Loucy (cell line): ENCODE data around the gene MYOT.

Experiments used
- H2AFZ ChIP-seq: fragments of 200-600 bp; sonication (generic); 2 replicates; pipeline ENCODE4 v1.6.0; 2016; ENCODE audit warnings: antibody characterized with exemption, mild to moderate bottlenecking, low read length, moderate library complexity
- H3F3A ChIP-seq: fragments of 200-600 bp; 2 replicates; pipeline ENCODE4 v1.6.0; 2016; ENCODE audit warnings: antibody characterized with exemption, low read depth, mild to moderate bottlenecking
- H3K27me3 ChIP-seq: fragments of 200-600 bp; sonication (generic); 2 replicates; pipeline ENCODE4 v1.6.1; 2014; ENCODE audit warnings: low read length, mild to moderate bottlenecking; ENCODE audit not compliant: insufficient read depth, poor library complexity, severe bottlenecking
- H3K36me3 ChIP-seq: fragments of 200-600 bp; sonication (generic); 2 replicates; pipeline ENCODE4 v1.6.1; 2016; ENCODE audit warnings: low read length; ENCODE audit not compliant: insufficient read depth
- H3K4me1 ChIP-seq: fragments of 200-600 bp; sonication (generic); 2 replicates; pipeline ENCODE4 v1.5.1; 2014; ENCODE audit warnings: low read length, mild to moderate bottlenecking; ENCODE audit not compliant: insufficient read depth, poor library complexity, severe bottlenecking
- H3K4me2 ChIP-seq: fragments of 200-600 bp; sonication (generic); 2 replicates; pipeline ENCODE4 v1.6.0; 2014; ENCODE audit warnings: antibody characterized with exemption, low read length, low read depth, mild to moderate bottlenecking; ENCODE audit not compliant: poor library complexity, severe bottlenecking
- H3K4me3 ChIP-seq: fragments of 200-600 bp; sonication (generic); 2 replicates; pipeline ENCODE4 v1.5.1; 2014; ENCODE audit warnings: low read length, mild to moderate bottlenecking, mixed read lengths; ENCODE audit not compliant: poor library complexity, severe bottlenecking
- H3K79me2 ChIP-seq: fragments of 200-600 bp; sonication (generic); 2 replicates; pipeline ENCODE4 v1.6.1; 2014; ENCODE audit warnings: low read length; ENCODE audit not compliant: insufficient read depth
- H3K9ac ChIP-seq: fragments of 200-600 bp; sonication (generic); 2 replicates; pipeline ENCODE4 v1.6.0; 2014; ENCODE audit warnings: mild to moderate bottlenecking, low read depth, low read length, moderate library complexity; ENCODE audit not compliant: poor library complexity, severe bottlenecking
- H3K9me2 ChIP-seq: fragments of 200-600 bp; sonication (generic); replicated peaks from 2 replicates; pipeline ENCODE4 v1.6.1; 2016; ENCODE audit warnings: low read depth, low read length, mixed read lengths
- H3K9me3 ChIP-seq: fragments of 200-600 bp; sonication (generic); 2 replicates; pipeline ENCODE4 v1.6.1; 2014; ENCODE audit warnings: mild to moderate bottlenecking, antibody characterized with exemption, low read length, low read depth; ENCODE audit not compliant: insufficient read depth
- H4K20me1 ChIP-seq: fragments of 200-600 bp; sonication (generic); 2 replicates; pipeline ENCODE4 v1.6.0; 2014; ENCODE audit warnings: antibody characterized with exemption, low read length, mild to moderate bottlenecking; ENCODE audit not compliant: insufficient read depth, poor library complexity, severe bottlenecking
- EZH2phosphoT487 ChIP-seq: fragments of 200-600 bp; IDR thresholded peaks from 2 replicates; pipeline ENCODE4 v1.6.1; 2018; ENCODE audit warnings: antibody characterized with exemption, mild to moderate bottlenecking, moderate library complexity, borderline replicate concordance
- TF ChIP-seq, protein P1 (sequence below): fragments of 200-600 bp; sonication (generic); conservative IDR thresholded peaks from 2 replicates; pipeline ENCODE4 v1.5.1; 2014; ENCODE audit warnings: mild to moderate bottlenecking, antibody characterized with exemption, low read length

The MYOT gene

DNA sequence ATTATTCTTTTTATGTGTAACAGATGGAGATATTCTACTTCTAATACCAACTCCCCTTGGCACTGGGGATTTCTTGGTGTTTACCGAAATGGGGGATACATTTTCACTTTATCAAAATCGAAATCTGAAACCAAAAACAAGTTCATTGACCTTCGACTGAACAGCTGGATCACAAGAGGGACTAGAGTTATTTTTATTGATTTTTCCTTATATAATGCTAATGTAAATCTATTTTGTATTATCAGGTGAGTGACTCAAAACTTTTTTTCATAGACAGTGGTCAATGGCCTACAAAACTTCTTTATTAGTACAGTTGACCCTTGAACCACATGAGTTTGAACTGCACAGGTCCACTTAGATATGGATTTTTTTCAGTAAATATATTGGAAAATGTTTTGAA is 31.8 kb downstream of the MYOT start:
- Histone ChIP-seq H3K9ac (no peak overlapping the region), H3K4me3 (no peak overlapping the region), H3K9me2 (no peaks in the 10 kb centered on the region), H3K36me3 (no peaks in the 10 kb centered on the region), H4K20me1 (no peaks in the 10 kb centered on the region), H3K9me3 (no peaks in the 10 kb centered on the region), H3K4me1 (no peaks in the 10 kb centered on the region), H3K4me2 (no peak overlapping the region), H3K79me2 (no peaks in the 10 kb centered on the region), H3F3A (no peaks in the 10 kb centered on the region), H2AFZ (no peak overlapping the region), H3K27me3 (no peaks in the 10 kb centered on the region)
- TF ChIP-seq EZH2phosphoT487 = no peak
- TF ChIP-seq, protein P1, sequence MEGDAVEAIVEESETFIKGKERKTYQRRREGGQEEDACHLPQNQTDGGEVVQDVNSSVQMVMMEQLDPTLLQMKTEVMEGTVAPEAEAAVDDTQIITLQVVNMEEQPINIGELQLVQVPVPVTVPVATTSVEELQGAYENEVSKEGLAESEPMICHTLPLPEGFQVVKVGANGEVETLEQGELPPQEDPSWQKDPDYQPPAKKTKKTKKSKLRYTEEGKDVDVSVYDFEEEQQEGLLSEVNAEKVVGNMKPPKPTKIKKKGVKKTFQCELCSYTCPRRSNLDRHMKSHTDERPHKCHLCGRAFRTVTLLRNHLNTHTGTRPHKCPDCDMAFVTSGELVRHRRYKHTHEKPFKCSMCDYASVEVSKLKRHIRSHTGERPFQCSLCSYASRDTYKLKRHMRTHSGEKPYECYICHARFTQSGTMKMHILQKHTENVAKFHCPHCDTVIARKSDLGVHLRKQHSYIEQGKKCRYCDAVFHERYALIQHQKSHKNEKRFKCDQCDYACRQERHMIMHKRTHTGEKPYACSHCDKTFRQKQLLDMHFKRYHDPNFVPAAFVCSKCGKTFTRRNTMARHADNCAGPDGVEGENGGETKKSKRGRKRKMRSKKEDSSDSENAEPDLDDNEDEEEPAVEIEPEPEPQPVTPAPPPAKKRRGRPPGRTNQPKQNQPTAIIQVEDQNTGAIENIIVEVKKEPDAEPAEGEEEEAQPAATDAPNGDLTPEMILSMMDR = no peak

DNA sequence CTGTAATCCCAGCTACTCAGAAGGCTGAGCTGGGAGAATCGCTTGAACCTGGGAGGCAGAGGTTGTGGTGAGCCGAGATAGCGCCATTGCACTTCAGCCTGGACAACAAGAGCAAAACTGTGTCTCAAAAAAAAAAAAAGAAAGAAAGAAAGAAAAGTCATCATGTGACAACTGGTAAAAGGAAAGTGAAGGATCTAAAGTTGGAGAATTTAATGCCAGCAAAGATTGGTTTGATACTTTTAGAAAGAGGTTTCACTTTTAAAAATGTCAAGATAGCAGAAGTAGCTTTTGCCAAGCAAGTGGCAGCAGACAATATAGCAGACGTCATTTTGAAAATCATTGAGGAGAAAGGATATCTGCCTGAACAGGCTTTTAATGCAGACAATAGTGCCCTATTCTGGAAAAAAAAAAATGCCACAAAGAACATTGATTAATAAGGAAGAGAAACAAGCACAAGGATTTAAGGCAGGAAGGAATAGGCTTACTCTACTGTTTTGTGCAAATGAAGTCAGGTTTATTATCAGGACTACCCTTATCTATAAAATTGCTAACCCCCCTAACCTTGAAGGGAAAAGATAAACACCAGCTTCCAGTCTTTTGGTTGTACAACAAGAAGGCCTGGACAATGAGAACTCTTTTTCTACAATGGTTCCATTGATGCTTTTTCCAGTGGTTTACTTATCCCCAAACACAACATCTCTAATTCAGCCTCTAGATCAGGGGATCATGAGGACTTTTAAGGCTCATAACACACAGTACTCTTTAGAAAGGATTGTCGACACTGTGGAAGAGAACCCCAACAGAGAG is 33.6 kb downstream of the MYOT start:
- Histone ChIP-seq H3K36me3 (no peaks in the 10 kb centered on the region), H3K9me2 (no peaks in the 10 kb centered on the region), H4K20me1 (no peaks in the 10 kb centered on the region), H3K27me3 (no peaks in the 10 kb centered on the region), H3K4me3 (no peak overlapping the region), H2AFZ (peak overlapping the region; percentile 78), H3K4me2 (peak overlapping the region; percentile 17), H3K4me1 (peaks cover 3% of the 10 kb centered on the region), H3K9ac (no peak overlapping the region), H3F3A (no peaks in the 10 kb centered on the region), H3K9me3 (no peaks in the 10 kb centered on the region), H3K79me2 (no peaks in the 10 kb centered on the region)
- TF ChIP-seq, protein P1 = no peak
- no peak for TF ChIP-seq EZH2phosphoT487

DNA sequence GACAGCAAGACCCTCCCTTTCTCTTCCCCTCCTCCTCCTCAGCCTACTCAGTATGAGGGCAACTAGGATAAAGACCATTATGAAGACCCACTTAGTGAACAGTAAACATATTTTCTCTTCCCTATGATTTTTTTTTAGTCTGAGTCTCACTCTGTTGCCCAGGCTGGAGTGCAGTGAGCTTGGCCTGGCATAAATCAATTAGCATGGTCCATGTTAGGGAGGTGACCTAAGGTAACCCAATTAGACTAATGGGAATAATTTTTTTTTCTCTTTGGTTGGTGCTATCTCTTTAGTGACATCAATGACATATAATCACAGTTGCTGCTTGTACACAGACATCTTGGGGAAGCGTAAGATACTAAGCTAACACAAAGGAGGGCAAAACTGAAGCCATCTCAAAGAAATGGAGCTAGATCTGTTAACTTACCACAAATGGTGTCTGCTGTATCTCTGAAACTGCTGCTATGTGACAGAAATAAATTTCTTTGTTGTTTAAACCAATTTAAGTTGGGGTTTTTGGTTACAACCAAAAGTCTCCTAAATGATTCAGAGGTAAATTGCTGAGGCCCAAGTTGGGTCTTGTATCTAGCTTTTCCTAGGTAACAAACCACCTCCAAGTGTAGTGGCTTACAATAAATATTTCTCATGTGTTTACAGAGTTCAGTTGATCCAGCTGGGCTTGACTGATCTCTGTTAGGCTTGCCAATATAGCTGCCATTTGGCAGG is 34.9 kb downstream of the MYOT start:
- TF ChIP-seq, protein P1 = no peak
- TF ChIP-seq EZH2phosphoT487 = no peak
- Histone ChIP-seq H2AFZ (no peak overlapping the region), H4K20me1 (no peaks in the 10 kb centered on the region), H3F3A (no peaks in the 10 kb centered on the region), H3K79me2 (no peaks in the 10 kb centered on the region), H3K36me3 (no peaks in the 10 kb centered on the region), H3K27me3 (no peaks in the 10 kb centered on the region), H3K4me3 (no peak overlapping the region), H3K4me2 (no peak overlapping the region), H3K9ac (no peak overlapping the region), H3K4me1 (peaks cover 3% of the 10 kb centered on the region), H3K9me3 (no peaks in the 10 kb centered on the region), H3K9me2 (no peaks in the 10 kb centered on the region)
